ENCODE data around the gene CEP112. TPM values are rescaled to one million over a fixed set of nuclear protein-coding genes. Genes with fewer than 3 reads are reported as not detected.

Gene CEP112
- total and polyA plus RNA-seq, 10 of the 15 experiments (the other 5 are each of a cell fraction or from before 2014, with no cell fraction given): 0.11 to 3.8 (median 0.32) TPM; not detected in 1

GRCh38 chr17:66098040-66098439 lies 93.9 kb downstream of the CEP112 start:
- Histone ChIP-seq H3K4me2 (ENCODE audit: control insufficient read depth, insufficient read depth) (no peak overlapping the region), H3K27ac (ENCODE audit: control insufficient read depth, insufficient read depth) (no peak overlapping the region), H3K4me3 (no peak overlapping the region), H2AFZ (ENCODE audit: control insufficient read depth, low read depth, low read length) (no peak overlapping the region), H3K9me3 (replicated peaks; ENCODE audit: control insufficient read depth, insufficient read depth, low read length) (no peaks in the 10 kb centered on the region), H4K20me1 (ENCODE audit: control insufficient read depth, insufficient read depth) (no peaks in the 10 kb centered on the region), H3K79me2 (ENCODE audit: control insufficient read depth, insufficient read depth, low read length) (no peaks in the 10 kb centered on the region), H3K27me3 (replicated peaks in 1 of 2; ENCODE audit: control insufficient read depth in 2 of 2, insufficient read depth in 2 of 2, low read length in 1 of 2) (no peaks in the 10 kb centered on the region), H3K36me3 (ENCODE audit: control insufficient read depth in 2 of 2, insufficient read depth in 2 of 2, low read length in 1 of 2) (no peaks in the 10 kb centered on the region), H3K4me1 (ENCODE audit: control insufficient read depth, insufficient read depth, low read length) (no peaks in the 10 kb centered on the region), H3K9ac (ENCODE audit: control insufficient read depth, insufficient read depth, low read length) (no peak overlapping the region)
- DNase-seq (ENCODE audit: low read depth, low spot score): no peak
- POLR2A ChIA-PET: no interaction called here
- intact Hi-C loops (cut with micrococcal nuclease; ENCODE audit: unreplicated experiment) (no loop called here), in situ Hi-C loops (cut with MboI) (no loop called here)
- BruUV-seq (replicated peaks): no TSS peak
- FAIRE-seq: no peak
- 33% methylated on average over 3 of the region's 3 CpGs for WGBS (ENCODE audit: insufficient coverage, insufficient replicate concordance, low lambda C conversion rate, missing lambda C conversion rate)
- CTCF ChIA-PET: no interaction called here
- no peak for ATAC-seq
- SMC1A ChIA-PET (ENCODE audit: uncharacterized antibody, unreplicated experiment): no interaction called here
- TF ChIP-seq MTA3 (IDR thresholded peaks at IDR 0.05; ENCODE audit: borderline replicate concordance, low read length) (no peak), ZBTB40 (IDR thresholded peaks at IDR 0.05; ENCODE audit: borderline replicate concordance) (no peak), CHD1 (IDR thresholded peaks at IDR 0.05; ENCODE audit: low read depth, low read length) (no peak), SRF (IDR thresholded peaks at IDR 0.05; ENCODE audit: low read depth in 2 of 2, low read length in 2 of 2) (no peak), TBL1XR1 (IDR thresholded peaks at IDR 0.05; ENCODE audit: low read depth, low read length) (no peak), NR2C1 (IDR thresholded peaks at IDR 0.05) (no peak)
- RAD21 ChIA-PET (ENCODE audit: unreplicated experiment): no interaction called here

All from GM12878 (cell line).